Fibroblast of gingiva (primary cell): ENCODE data around the gene EP300.
"Not testable (repeated sequence)": the region's sequence is repeated elsewhere in the genome, so short reads cannot be mapped to it uniquely, and the experiment has no call there.

ENCODE experiments used
- DNase-seq: peaks from one replicate; pipeline ENCODE4 v3.0.0-alpha.2; 2011; ENCODE audit warnings: low read depth

The EP300 gene

DNA sequence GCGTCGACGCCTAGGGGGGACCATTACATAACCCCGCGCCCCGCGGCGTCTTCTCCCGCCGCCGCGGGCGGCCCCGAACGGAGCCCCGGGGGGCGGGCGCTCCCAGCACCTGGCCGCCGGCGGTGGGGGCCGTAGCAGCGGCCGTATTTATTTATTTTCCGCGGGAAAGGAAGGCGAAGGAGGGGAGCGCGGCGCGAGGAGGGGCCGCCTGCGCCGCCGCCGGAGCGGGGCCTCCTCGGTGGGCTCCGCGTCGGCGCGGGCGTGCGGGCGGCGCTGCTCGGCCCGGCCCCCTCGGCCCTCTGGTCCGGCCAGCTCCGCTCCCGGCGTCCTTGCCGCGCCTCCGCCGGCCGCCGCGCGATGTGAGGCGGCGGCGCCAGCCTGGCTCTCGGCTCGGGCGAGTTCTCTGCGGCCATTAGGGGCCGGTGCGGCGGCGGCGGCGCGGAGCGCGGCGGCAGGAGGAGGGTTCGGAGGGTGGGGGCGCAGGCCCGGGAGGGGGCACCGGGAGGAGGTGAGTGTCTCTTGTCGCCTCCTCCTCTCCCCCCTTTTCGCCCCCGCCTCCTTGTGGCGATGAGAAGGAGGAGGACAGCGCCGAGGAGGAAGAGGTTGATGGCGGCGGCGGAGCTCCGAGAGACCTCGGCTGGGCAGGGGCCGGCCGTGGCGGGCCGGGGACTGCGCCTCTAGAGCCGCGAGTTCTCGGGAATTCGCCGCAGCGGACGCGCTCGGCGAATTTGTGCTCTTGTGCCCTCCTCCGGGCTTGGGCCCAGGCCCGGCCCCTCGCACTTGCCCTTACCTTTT, at the start of gene EP300:
EP300 (plus strand) TSS at position 570 of the 795 bp plus-strand sequence. CDS start 413 bp downstream, outside the sequence.
- DNase-seq = peak; percentile 83

- DNase-seq = no peak
These were observed 48.7 kb upstream of the EP300 start for GRCh38 chr22:41043722-41044121.

DNA sequence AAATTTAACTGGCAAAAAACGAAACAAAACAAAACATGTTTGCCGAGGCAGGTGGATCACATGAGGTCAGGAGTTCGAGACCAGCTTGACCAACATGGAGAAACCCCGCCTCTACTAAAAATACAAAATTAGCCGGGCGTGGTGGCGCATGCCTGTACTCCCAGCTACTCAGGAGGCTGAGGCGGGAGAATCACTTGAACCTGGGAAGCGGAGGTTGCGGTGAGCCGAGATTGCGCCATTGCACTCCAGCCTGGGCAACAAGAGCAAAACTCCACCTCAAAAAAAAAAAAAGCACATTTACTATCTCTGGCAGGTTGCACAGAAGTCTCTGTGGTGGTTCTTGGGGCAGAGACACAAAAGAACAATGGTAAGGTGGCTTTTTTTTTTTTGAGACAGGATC, 46.8 kb upstream of the EP300 start:
- not testable (repeated sequence) for DNase-seq

GRCh38 chr22:41047801-41048211, 44.6 kb upstream of the EP300 start:
- peak; percentile 85 for DNase-seq

GRCh38 chr22:41048345-41048744, 44.0 kb upstream of the EP300 start:
- not testable (repeated sequence) for DNase-seq

GRCh38 chr22:41048791-41049717, 43.3 kb upstream of the EP300 start:
- DNase-seq = peak; percentile 52

- not testable (repeated sequence) for DNase-seq
These were observed 42.6 kb upstream of the EP300 start for GRCh38 chr22:41049795-41050194.

DNA sequence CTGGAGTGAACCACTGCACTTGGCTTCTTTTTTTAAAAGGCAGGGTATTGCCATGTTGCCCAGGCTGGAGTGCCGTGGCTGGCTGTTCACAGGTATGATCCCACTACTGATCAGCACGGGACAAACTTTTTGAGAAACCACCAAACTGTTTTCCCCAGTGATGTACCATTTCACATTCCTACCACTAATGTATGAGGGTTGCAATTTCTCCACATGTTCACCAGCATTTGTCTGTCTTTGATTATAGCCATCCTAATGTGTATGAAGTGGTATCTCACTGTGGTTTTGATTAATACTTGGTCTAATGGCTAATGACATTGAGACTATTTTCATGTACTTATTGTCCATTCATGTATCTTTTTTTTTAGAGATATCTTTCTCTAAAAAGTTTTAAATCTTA, 41.5 kb upstream of the EP300 start:
- DNase-seq = peak; percentile 41

GRCh38 chr22:41052661-41053490, 39.5 kb upstream of the EP300 start:
- DNase-seq = peak; percentile 39

- no peak for DNase-seq
These were observed 35.3 kb upstream of the EP300 start for GRCh38 chr22:41057076-41057475.

- no peak for DNase-seq
These were observed 30.2 kb upstream of the EP300 start for GRCh38 chr22:41062146-41062545.

DNA sequence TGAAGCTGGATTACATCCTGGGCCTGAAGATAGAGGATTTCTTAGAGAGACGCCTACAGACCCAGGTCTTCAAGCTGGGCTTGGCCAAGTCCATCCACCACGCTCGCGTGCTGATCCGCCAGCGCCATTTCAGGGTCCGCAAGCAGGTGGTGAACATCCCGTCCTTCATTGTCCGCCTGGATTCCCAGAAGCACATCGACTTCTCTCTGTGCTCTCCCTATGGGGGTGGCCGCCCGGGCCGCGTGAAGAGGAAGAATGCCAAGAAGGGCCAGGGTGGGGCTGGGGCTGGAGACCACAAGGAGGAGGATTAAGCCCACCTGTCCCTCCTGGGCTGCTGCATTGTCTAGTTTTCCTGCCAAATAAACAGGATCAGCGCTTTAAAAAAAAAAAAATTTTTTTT, 28.1 kb upstream of the EP300 start:
- not testable (repeated sequence) for DNase-seq

DNA sequence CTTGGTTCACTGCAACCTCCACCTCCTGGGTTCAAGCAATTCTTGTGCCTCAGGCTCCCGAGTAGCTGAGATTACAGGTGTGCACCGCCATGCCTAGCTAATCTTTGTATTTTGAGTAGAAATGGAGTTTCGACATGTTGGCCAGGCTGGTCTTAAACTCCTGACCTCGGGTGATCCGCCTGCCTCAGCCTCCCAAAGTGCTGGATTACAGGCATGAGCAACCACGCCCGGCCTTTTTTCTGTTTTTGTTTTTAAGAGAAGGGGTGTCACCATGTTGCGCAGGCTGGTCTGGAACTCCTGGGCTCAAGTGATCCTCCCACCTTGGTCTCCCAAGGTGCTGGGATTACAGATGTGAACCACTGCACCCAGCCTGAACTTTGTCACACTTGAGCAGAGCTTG, 26.1 kb upstream of the EP300 start:
- not testable (repeated sequence) for DNase-seq

DNA sequence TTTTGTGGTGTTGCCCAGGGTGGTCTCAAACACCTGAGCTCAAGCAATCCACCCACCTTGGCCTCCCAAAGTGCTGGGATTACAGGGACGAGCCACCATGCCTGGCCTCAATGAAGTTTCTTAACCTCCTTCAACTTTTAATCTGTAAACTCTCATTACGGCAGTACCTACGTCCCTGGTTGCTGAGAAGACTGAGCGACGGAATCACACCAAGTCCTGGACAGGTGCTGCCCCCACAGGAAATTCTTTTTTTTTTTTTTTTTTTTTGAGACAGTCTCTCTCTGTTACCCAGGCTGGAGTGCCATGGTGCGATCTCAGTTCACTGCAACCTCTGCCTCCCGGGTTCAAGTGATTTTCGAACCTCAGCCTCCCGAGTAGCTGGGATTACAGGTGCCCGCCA, 24.4 kb upstream of the EP300 start:
- DNase-seq = not testable (repeated sequence)

GRCh38 chr22:41070665-41071331, 21.6 kb upstream of the EP300 start:
- no peak for DNase-seq

- no peak for DNase-seq
These were observed 18.3 kb upstream of the EP300 start for GRCh38 chr22:41074061-41074460.

GRCh38 chr22:41074466-41074865, 17.9 kb upstream of the EP300 start:
- DNase-seq = no peak

DNA sequence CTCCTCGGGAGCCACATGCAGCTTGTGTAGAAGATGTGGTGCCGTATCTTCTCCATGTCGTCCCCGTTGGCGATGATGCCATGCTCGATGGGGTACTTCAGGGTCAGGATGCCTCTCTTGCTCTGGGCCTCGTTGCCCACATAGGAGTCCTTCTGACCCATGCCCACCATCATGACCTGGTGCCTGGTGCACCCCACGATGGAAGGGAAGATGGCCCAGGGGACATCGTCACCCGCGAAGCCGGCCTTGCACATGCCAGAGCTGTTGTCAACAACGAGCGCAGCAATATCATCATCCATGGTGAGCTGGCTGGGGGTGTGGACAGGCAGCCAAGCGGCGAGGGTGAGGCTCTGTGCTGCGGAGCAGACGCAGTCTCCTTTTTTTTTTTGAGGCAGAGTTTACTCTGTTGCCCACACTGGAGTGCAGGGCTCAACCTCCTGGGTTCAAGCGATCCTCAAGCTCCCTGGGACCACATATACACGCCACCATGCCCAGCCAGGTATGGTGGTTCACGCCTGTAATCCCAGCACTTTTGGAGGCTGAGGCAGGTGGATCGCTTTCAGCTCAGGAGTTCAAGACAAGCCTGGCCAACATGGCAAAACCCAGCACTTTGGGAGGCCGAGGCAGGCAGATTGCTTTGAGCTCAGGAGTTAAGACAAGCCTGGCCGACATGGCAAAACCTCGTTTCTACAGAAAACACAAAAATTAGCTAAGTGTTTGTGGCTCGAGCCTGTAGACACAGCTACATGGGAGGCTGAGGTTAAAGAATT, 17.3 kb upstream of the EP300 start:
- DNase-seq = no peak

GRCh38 chr22:41075946-41076345, 16.4 kb upstream of the EP300 start:
- DNase-seq = no peak

DNA sequence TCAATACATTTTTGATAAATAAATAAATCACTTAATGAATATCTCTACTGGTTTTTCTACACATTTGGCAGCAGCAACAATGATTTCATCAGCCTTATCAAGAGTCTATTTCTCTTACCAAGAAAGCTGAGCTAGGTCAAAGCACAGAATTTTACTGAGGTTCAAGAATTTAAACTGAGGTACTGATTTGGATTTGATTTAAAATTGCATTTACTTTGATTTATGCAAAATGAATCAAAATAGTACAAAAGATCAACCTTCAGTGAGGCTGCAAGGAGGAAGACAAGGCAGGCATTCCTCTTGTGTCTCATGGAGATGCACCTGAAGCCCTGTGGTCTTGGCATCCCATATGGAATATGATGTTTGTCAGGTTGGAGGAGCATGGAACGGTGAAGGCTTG, 15.5 kb upstream of the EP300 start:
- no peak for DNase-seq

DNA sequence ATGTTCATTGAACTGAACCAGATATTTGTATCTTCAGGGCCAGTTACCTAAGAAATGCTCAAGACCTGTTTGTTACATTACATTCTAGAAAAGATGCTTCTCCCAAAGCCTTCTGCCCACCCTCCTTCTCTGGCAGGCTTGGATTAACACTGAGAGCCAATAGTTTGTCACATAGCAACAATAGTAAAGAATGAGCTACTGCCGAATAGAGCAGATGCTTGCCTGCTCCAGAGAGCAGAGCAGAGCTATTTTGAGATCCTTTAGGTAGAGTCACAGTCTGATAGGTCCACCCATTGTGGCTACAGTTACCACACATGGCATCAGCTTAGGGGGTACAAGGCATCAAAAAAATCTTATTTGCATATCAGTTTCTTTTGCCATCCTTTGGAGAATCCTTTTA, 13.5 kb upstream of the EP300 start:
- no peak for DNase-seq
